K562 (cell line): ENCODE results near the gene C1QC. TPM values are rescaled to one million over a fixed set of nuclear protein-coding genes. Genes with fewer than 3 reads are reported as not detected.

ENCODE experiments used
- ASH1L ChIP-seq: fragments of 450-650 bp; IDR thresholded peaks from 2 replicates; pipeline ENCODE4 v1.6.1; 2018; ENCODE audit warnings: borderline replicate concordance, mild to moderate bottlenecking, low read depth; ENCODE audit not compliant: partially characterized antibody
- BCLAF1 ChIP-seq, 2 experiments: fragments of 450-650 bp in 1 of 2; IDR thresholded peaks; 2 replicates each; pipeline ENCODE4 v1.6.1; 2011 to 2017; ENCODE audit warnings: low read depth in 2 of 2, antibody characterized with exemption in 1 of 2, borderline replicate concordance in 1 of 2, low read length in 1 of 2, mild to moderate bottlenecking in 1 of 2, mixed read lengths in 1 of 2; ENCODE audit not compliant: control insufficient read depth in 1 of 2
- CTBP1 ChIP-seq: fragments of 450-650 bp; IDR thresholded peaks from 2 replicates; pipeline ENCODE4 v1.6.1; 2016; ENCODE audit warnings: borderline replicate concordance
- KAT2B ChIP-seq: IDR thresholded peaks from one replicate; pipeline ENCODE4 v1.6.1; 2012; ENCODE audit warnings: low read depth, mild to moderate bottlenecking, control low read depth, inconsistent platforms, low read length, moderate library complexity
- MCM3 ChIP-seq: fragments of 450-650 bp; IDR thresholded peaks from 2 replicates; pipeline ENCODE4 v1.6.1; 2016
- NFYB ChIP-seq: IDR thresholded peaks from 2 replicates; pipeline ENCODE4 v1.6.1; 2011; ENCODE audit warnings: mild to moderate bottlenecking, moderate library complexity; ENCODE audit not compliant: insufficient read length; ENCODE audit errors: extremely low read depth
- PCBP1 ChIP-seq: fragments of 200-400 bp; formaldehyde crosslinking; IDR thresholded peaks from 2 replicates; pipeline ENCODE4 v1.6.1; 2018; ENCODE audit warnings: mild to moderate bottlenecking, low read depth, low read length; ENCODE audit not compliant: poor library complexity, severe bottlenecking
- SMAD3 ChIP-seq: fragments of 450-650 bp; formaldehyde crosslinking; conservative IDR thresholded peaks from 2 replicates; pipeline ENCODE4 v1.4.0; 2020; ENCODE audit warnings: mild to moderate bottlenecking
- THAP12 ChIP-seq: fragments of 250-450 bp; sonication (Bioruptor Pico); IDR thresholded peaks from 2 replicates; pipeline ENCODE4 v1.9.0; 2021; ENCODE audit warnings: mild to moderate bottlenecking, inconsistent platforms
- TRIM24 ChIP-seq, 2 experiments: fragments of 450-650 bp; IDR thresholded peaks; 2 replicates each; pipeline ENCODE4 v1.6.1; 2016
- YY1 ChIP-seq, 3 experiments: IDR thresholded peaks; 2 replicates each; pipeline ENCODE4 v1.6.1; 2011; ENCODE audit warnings: low read length in 2 of 3, mild to moderate bottlenecking in 2 of 3, moderate library complexity in 2 of 3, borderline replicate concordance in 1 of 3, control low read depth in 1 of 3, low read depth in 1 of 3; ENCODE audit not compliant: insufficient read depth in 3 of 3, insufficient replicate concordance in 2 of 3, control insufficient read depth in 1 of 3, insufficient read length in 1 of 3; ENCODE audit errors: extremely low read depth in 1 of 3
- ZNF398 ChIP-seq: fragments of 250-450 bp; sonication (Bioruptor Pico); IDR thresholded peaks from 2 replicates; pipeline ENCODE4 v1.8.0; 2021; ENCODE audit warnings: moderate library complexity, mild to moderate bottlenecking, inconsistent platforms
- ZNF512 ChIP-seq: IDR thresholded peaks from 2 replicates; pipeline ENCODE4 v1.6.1; 2016; ENCODE audit warnings: missing genetic modification characterization, missing compliant biosample characterization
- ZNF551 ChIP-seq: fragments of 250-450 bp; sonication (Bioruptor Pico); IDR thresholded peaks from 2 replicates; pipeline ENCODE4 v1.5.0; 2021; ENCODE audit warnings: mild to moderate bottlenecking, moderate library complexity
- polyA plus RNA-seq, 8 experiments: library from polyadenylated mRNA; depleted of rRNA in 4 of 8; stranded (reverse) in 5 of 8; unstranded in 3 of 8; fragments of >200 nt; fragmentation: Nextera tagmentation in 2 of 8; fragmentation: Illumina TruSeq in 1 of 8; extraction: Ambion mirVana in 2 of 8; extraction: Trizol in 1 of 8; gene quantifications; 2 replicates each; pipeline versions ENCODE4 v1.2.1 to v1.2.3, GENCODE V29; 2011 to 2014; ENCODE audit warnings: inconsistent platforms in 1 of 8, missing spikeins in 1 of 8
- total RNA-seq, 7 experiments: library from RNA; depleted of rRNA in 6 of 7; stranded (reverse); fragments of >200 nt in 6 of 7; fragmentation: Illumina TruSeq in 2 of 7; extraction: Trizol in 2 of 7; gene quantifications; 2 replicates each; pipeline versions ENCODE4 v1.2.1 to v1.2.3, GENCODE V29; 2011 to 2021; ENCODE audit warnings: low replicate concordance in 1 of 7
- TF ChIP-seq, protein P1 (sequence below), 2 experiments: IDR thresholded peaks; 2 replicates each; pipeline ENCODE4 v1.6.1; 2012; ENCODE audit warnings: improper control_type of control experiment in 2 of 2, low read depth in 2 of 2, low read length in 2 of 2, borderline replicate concordance in 1 of 2

Gene C1QC
- total and polyA plus RNA-seq, 9 of the 15 experiments (the other 6 are each of a cell fraction or from before 2014, with no cell fraction given) = 0.69 TPM; not detected in 8

GRCh38 chr1:22639286-22639685 lies 4.1 kb upstream of the C1QC start (continued):
- TF ChIP-seq ZNF398 (CRISPR knock-in tag) (no peak), MCM3 (no peak), THAP12 (CRISPR knock-in tag) (no peak), CTBP1 (0 out of 2 replicates have a peak, but pooled peaks have one; percentile 20), ZNF551 (CRISPR knock-in tag) (no peak), YY1 (IDR thresholded peaks at IDR 0.05; ENCODE audit: borderline replicate concordance in 1 of 3, control insufficient read depth in 1 of 3, extremely low read depth in 1 of 3, insufficient read depth in 3 of 3, insufficient read length in 1 of 3, insufficient replicate concordance in 2 of 3, low read depth in 1 of 3, low read length in 2 of 3) (peak in 2 of 3 experiments; percentile 17 to 55), NFYB (no peak), ASH1L (no peak), SMAD3 (CRISPR knock-in tag) (no peak), KAT2B (no peak), PCBP1 (no peak), ZNF512 (tag) (no peak), TRIM24 (IDR thresholded peaks at IDR 0.05) (no peak), BCLAF1 (IDR thresholded peaks at IDR 0.05; ENCODE audit: borderline replicate concordance in 1 of 2, control insufficient read depth in 1 of 2, low read depth in 2 of 2, low read length in 1 of 2) (no peak)
- TF ChIP-seq, protein P1, sequence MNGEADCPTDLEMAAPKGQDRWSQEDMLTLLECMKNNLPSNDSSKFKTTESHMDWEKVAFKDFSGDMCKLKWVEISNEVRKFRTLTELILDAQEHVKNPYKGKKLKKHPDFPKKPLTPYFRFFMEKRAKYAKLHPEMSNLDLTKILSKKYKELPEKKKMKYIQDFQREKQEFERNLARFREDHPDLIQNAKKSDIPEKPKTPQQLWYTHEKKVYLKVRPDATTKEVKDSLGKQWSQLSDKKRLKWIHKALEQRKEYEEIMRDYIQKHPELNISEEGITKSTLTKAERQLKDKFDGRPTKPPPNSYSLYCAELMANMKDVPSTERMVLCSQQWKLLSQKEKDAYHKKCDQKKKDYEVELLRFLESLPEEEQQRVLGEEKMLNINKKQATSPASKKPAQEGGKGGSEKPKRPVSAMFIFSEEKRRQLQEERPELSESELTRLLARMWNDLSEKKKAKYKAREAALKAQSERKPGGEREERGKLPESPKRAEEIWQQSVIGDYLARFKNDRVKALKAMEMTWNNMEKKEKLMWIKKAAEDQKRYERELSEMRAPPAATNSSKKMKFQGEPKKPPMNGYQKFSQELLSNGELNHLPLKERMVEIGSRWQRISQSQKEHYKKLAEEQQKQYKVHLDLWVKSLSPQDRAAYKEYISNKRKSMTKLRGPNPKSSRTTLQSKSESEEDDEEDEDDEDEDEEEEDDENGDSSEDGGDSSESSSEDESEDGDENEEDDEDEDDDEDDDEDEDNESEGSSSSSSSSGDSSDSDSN (IDR thresholded peaks at IDR 0.05; ENCODE audit: borderline replicate concordance in 1 of 2, low read depth in 2 of 2, low read length in 2 of 2) = no peak
